H1 (cell line): ENCODE data around the gene LCMT1. TPM values are rescaled to one million over a fixed set of nuclear protein-coding genes. Genes with fewer than 3 reads are reported as not detected.

Experiments
- CTCF ChIA-PET: fragments of 300-600 bp; sonication (Branson Sonifier 250); formaldehyde crosslinking; loops from one replicate; lab custom pipeline; 2021; ENCODE audit not compliant: partially characterized antibody; lab: Charles Lee
- POLR2A ChIA-PET: fragments of 300-600 bp; sonication (Branson Sonifier 250); formaldehyde crosslinking; loops from one replicate; lab custom pipeline; 2021; ENCODE audit warnings: inconsistent platforms; ENCODE audit not compliant: partially characterized antibody; lab: Charles Lee
- DNase-seq, 2 experiments: peaks; one replicate each; pipeline versions ENCODE4 v3.0.0 to v3.0.0-alpha.2; 2010 to 2022; ENCODE audit warnings: low spot score in 2 of 2, low read depth in 1 of 2, mixed read lengths in 1 of 2
- FAIRE-seq: peaks from 2 replicates; lab custom pipeline; 2011; peaks lifted over from hg19 to GRCh38; lab: Jason Lieb, UNC
- H2AFZ ChIP-seq: 2 replicates; pipeline ENCODE4 v1.8.1; 2012; ENCODE audit warnings: low read length, inconsistent platforms
- H2AK5ac ChIP-seq: 2 replicates; pipeline ENCODE4 v1.6.1; 2013; ENCODE audit warnings: low read depth, low read length
- H2BK120ac ChIP-seq: replicated peaks from 2 replicates; pipeline ENCODE3; 2013; ENCODE audit warnings: low read depth, low read length, inconsistent platforms
- H2BK12ac ChIP-seq: 2 replicates; pipeline ENCODE4 v1.6.1; 2013; ENCODE audit warnings: low read depth, low read length
- H2BK15ac ChIP-seq: 2 replicates; pipeline ENCODE4 v1.6.1; 2013; ENCODE audit warnings: low read length
- H2BK20ac ChIP-seq: 2 replicates; pipeline ENCODE4 v1.6.1; 2013; ENCODE audit warnings: low read length
- H2BK5ac ChIP-seq: 2 replicates; pipeline ENCODE4 v1.6.1; 2013; ENCODE audit warnings: low read depth, low read length
- H3K14ac ChIP-seq: 2 replicates; pipeline ENCODE4 v1.6.1; 2013; ENCODE audit warnings: inconsistent platforms; ENCODE audit not compliant: insufficient read length
- H3K18ac ChIP-seq: 2 replicates; pipeline ENCODE4 v1.6.1; 2013; ENCODE audit warnings: low read length; ENCODE audit errors: extremely low read depth
- H3K23ac ChIP-seq: 2 replicates; pipeline ENCODE4 v1.6.1; 2013; ENCODE audit warnings: inconsistent platforms; ENCODE audit not compliant: insufficient read length
- H3K23me2 ChIP-seq: 2 replicates; pipeline ENCODE4 v1.6.1; 2013; ENCODE audit warnings: low read depth, low read length
- H3K27ac ChIP-seq: 2 replicates; pipeline ENCODE4 v1.6.1; 2011; ENCODE audit warnings: low read depth, low read length, inconsistent platforms
- H3K27me3 ChIP-seq, 4 experiments: replicated peaks in 1 of 4; 1 replicate in 1 of 4; 2 replicates in 3 of 4; pipeline versions ENCODE4 v1.6.1 to v1.8.1; 2011 to 2013; ENCODE audit warnings: low read length in 3 of 4, mild to moderate bottlenecking in 3 of 4, inconsistent platforms in 2 of 4, mixed read lengths in 2 of 4, moderate library complexity in 1 of 4; ENCODE audit not compliant: control insufficient read depth in 3 of 4, insufficient read depth in 3 of 4; ENCODE audit errors: extremely low read depth in 1 of 4
- H3K36me3 ChIP-seq, 4 experiments: 2 replicates each; pipeline versions ENCODE4 v1.6.1 to v1.8.1; 2011 to 2013; ENCODE audit warnings: mild to moderate bottlenecking in 4 of 4, low read length in 3 of 4, moderate library complexity in 2 of 4, control low read depth in 1 of 4, inconsistent platforms in 1 of 4; ENCODE audit not compliant: insufficient read depth in 4 of 4, control insufficient read depth in 2 of 4
- H3K4ac ChIP-seq: replicated peaks from 2 replicates; pipeline ENCODE3; 2013; ENCODE audit warnings: low read length, low read depth, mixed read lengths, inconsistent platforms; ENCODE audit not compliant: insufficient read length
- H3K4me1 ChIP-seq, 4 experiments: replicated peaks in 1 of 4; 1 replicate in 1 of 4; 2 replicates in 3 of 4; pipeline versions ENCODE4 v1.6.1 to v1.8.1; 2011 to 2013; ENCODE audit warnings: low read length in 3 of 4, inconsistent platforms in 2 of 4, mixed read lengths in 1 of 4; ENCODE audit not compliant: insufficient read depth in 4 of 4, control insufficient read depth in 3 of 4
- H3K4me2 ChIP-seq, 2 experiments: 2 replicates each; pipeline versions ENCODE4 v1.6.1 to v1.8.1; 2011 to 2013; ENCODE audit warnings: low read depth in 2 of 2, low read length in 2 of 2, control low read depth in 1 of 2, inconsistent platforms in 1 of 2, mild to moderate bottlenecking in 1 of 2; ENCODE audit not compliant: insufficient read depth in 1 of 2
- H3K4me3 ChIP-seq, 4 experiments: fragments of 200-600, 300-600 bp in 1 of 4; sonication (generic), shearing (Covaris generic), sonication (Bioruptor Twin) in 1 of 4; 2 replicates each; pipeline versions ENCODE4 v1.5.1 to v1.8.1; 2011 to 2016; ENCODE audit warnings: low read length in 4 of 4, low read depth in 3 of 4, control low read depth in 2 of 4, inconsistent platforms in 2 of 4, mild to moderate bottlenecking in 2 of 4, mixed read lengths in 1 of 4, moderate library complexity in 1 of 4; ENCODE audit not compliant: insufficient read depth in 2 of 4; ENCODE audit errors: extremely low read depth in 1 of 4
- H3K56ac ChIP-seq: replicated peaks from 2 replicates; pipeline ENCODE3; 2013; ENCODE audit warnings: low read depth, mild to moderate bottlenecking, mixed read lengths, low read length, inconsistent platforms; ENCODE audit not compliant: insufficient read length
- H3K79me1 ChIP-seq: 2 replicates; pipeline ENCODE4 v1.6.1; 2013; ENCODE audit warnings: low read depth, low read length, control low read depth
- H3K79me2 ChIP-seq, 2 experiments: 2 replicates each; pipeline versions ENCODE4 v1.6.1 to v1.8.1; 2012 to 2013; ENCODE audit warnings: low read length in 2 of 2, mild to moderate bottlenecking in 2 of 2, inconsistent platforms in 1 of 2; ENCODE audit not compliant: insufficient read depth in 2 of 2, control insufficient read depth in 1 of 2
- H3K9ac ChIP-seq, 4 experiments: replicated peaks in 1 of 4; 1 replicate in 1 of 4; 2 replicates in 3 of 4; pipeline versions ENCODE4 v1.6.1 to v1.8.1; 2011 to 2013; ENCODE audit warnings: low read depth in 3 of 4, low read length in 3 of 4, control low read depth in 2 of 4, mild to moderate bottlenecking in 2 of 4, moderate library complexity in 2 of 4, inconsistent platforms in 1 of 4; ENCODE audit errors: extremely low read depth in 1 of 4
- H3K9me3 ChIP-seq, 2 experiments: 2 replicates each; pipeline versions ENCODE4 v1.6.1 to v1.8.1; 2012 to 2013; ENCODE audit warnings: mild to moderate bottlenecking in 2 of 2, moderate library complexity in 2 of 2, control low read depth in 1 of 2, inconsistent platforms in 1 of 2, low read depth in 1 of 2, low read length in 1 of 2, mixed read lengths in 1 of 2; ENCODE audit not compliant: insufficient read depth in 2 of 2
- H4K20me1 ChIP-seq, 2 experiments: replicated peaks in 1 of 2; 2 replicates each; pipeline versions ENCODE3 to v1.8.1; 2011 to 2013; ENCODE audit warnings: inconsistent platforms in 2 of 2, low read length in 2 of 2, mild to moderate bottlenecking in 1 of 2; ENCODE audit not compliant: insufficient read depth in 2 of 2, control insufficient read depth in 1 of 2
- H4K5ac ChIP-seq: 2 replicates; pipeline ENCODE4 v1.6.1; 2013; ENCODE audit warnings: low read length, low read depth, mixed read lengths, inconsistent platforms; ENCODE audit not compliant: insufficient read length
- H4K8ac ChIP-seq: 2 replicates; pipeline ENCODE4 v1.8.0; 2013; ENCODE audit warnings: mild to moderate bottlenecking, moderate library complexity, low read length, inconsistent platforms; ENCODE audit not compliant: insufficient read depth; ENCODE audit errors: extremely low read depth
- H4K91ac ChIP-seq: replicated peaks from 2 replicates; pipeline ENCODE3; 2013; ENCODE audit warnings: low read length, mixed read lengths, inconsistent platforms; ENCODE audit not compliant: insufficient read length
- HDAC6 ChIP-seq: IDR thresholded peaks from one replicate; pipeline ENCODE4 v1.7.1; 2012; ENCODE audit warnings: low read depth, mild to moderate bottlenecking, inconsistent platforms, low read length, moderate library complexity
- TAF7 ChIP-seq: optimal IDR thresholded peaks from 2 replicates; pipeline ENCODE3; 2011; ENCODE audit warnings: low read depth, mild to moderate bottlenecking, inconsistent platforms, low read length, moderate library complexity, borderline replicate concordance
- WGBS, 2 experiments: shearing (Covaris generic) in 1 of 2; methylation state at CpG; one replicate each; pipeline versions ENCODE4 v1.1.6 to v1.1.7; 2013 to 2015; ENCODE audit warnings: low lambda C conversion rate in 2 of 2, mixed read lengths in 2 of 2, inconsistent platforms in 1 of 2, low coverage in 1 of 2, missing lambda C conversion rate in 1 of 2; ENCODE audit not compliant: insufficient replicate concordance in 2 of 2, insufficient coverage in 1 of 2, insufficient read length in 1 of 2; ENCODE audit errors: extremely low coverage in 1 of 2, missing lambda C conversion rate in 1 of 2; 5-methylcytosine and 5-hydroxymethylcytosine counted together
- polyA plus RNA-seq, 7 experiments: library from polyadenylated mRNA; depleted of rRNA in 3 of 7; stranded (reverse) in 5 of 7; unstranded in 2 of 7; fragments of >200 nt in 5 of 7; fragments of 200-250 nt in 2 of 7; gene quantifications; 1 replicate in 5 of 7; 2 replicates in 1 of 7; 4 replicates in 1 of 7; pipeline versions ENCODE4 v1.2.1 to v1.2.3, GENCODE V29; 2011 to 2013; ENCODE audit warnings: missing spikeins in 2 of 7, mixed read lengths in 2 of 7
- total RNA-seq: library from RNA; stranded (reverse); fragmentation: NEBNext Ultra II Directional; extraction: Animal tissue kit (Norgen Biotek cat#: 25700); gene quantifications from 2 replicates; pipeline ENCODE4 v1.2.1, GENCODE V29; 2021

LCMT1 gene
- total and polyA plus RNA-seq, 2 of the 8 experiments (the other 6 are each of a cell fraction or from before 2014, with no cell fraction given): 61.0 to 80.8 TPM

DNA sequence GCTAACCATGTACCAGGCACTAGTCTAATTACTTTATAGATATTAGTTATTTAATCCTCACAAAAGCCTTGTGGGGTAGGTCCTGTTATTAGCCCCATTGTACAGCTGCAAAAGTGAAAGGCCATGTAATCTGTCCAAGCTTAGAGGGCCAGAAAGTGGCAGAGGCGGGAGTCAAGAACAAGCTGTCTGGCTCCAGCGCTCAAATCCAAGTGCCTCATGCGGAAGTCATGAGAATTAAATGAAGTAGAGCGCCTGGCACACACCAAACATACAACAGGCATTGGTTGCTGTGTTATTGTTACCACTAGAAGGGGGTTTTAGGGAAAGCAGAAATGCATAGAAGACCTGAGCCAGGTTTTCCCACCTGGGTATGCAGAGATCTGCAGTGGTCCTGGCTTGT is 106.4 kb downstream of the LCMT1 start:
- no peaks in the 10 kb centered on the region for H3K79me2 ChIP-seq
- no peaks in the 10 kb centered on the region for H3K27me3 ChIP-seq
- H3K9me3 ChIP-seq: no peaks in the 10 kb centered on the region
- no peak overlapping the region for H2BK120ac ChIP-seq
- no peak overlapping the region for H3K56ac ChIP-seq
- FAIRE-seq (no peak), DNase-seq (no peak)
- H2BK12ac ChIP-seq: no peak overlapping the region
- H3K18ac ChIP-seq: no peak overlapping the region
- H3K14ac ChIP-seq: no peak overlapping the region
- H3K9ac ChIP-seq: no peak overlapping the region
- no peak overlapping the region for H2AK5ac ChIP-seq
- peaks cover 4% of the 10 kb centered on the region; the same call in 1 of the 2 replicates for H3K23me2 ChIP-seq
- H2BK5ac ChIP-seq: no peak overlapping the region
- no peaks in the 10 kb centered on the region for H3K79me1 ChIP-seq
- H2BK20ac ChIP-seq: no peak overlapping the region
- CTCF ChIA-PET: interaction anchor here (1.3 to 3.9 kb wide), 3 partner anchors 7 to 11 kb away, joined by 3 to 11 read pairs (median 3); no protein-coding TSS in a partner anchor
- POLR2A ChIA-PET: interaction anchor here (1.0 kb wide), 1 partner anchor 11 kb away, joined by 3 read pairs; no protein-coding TSS in a partner anchor
- no peaks in the 10 kb centered on the region for H3K36me3 ChIP-seq
- no peak overlapping the region for H2BK15ac ChIP-seq
- H2AFZ ChIP-seq: no peak overlapping the region
- peaks cover 0 to 2% of the 10 kb centered on the region in 2 experiments for H4K20me1 ChIP-seq
- WGBS, 2 experiments: 89% methylated on average over 4 of the region's 4 CpGs; no CpG with 5 or more reads in 1 of the 2 experiments
- no peak overlapping the region for H4K91ac ChIP-seq
- H3K4me1 ChIP-seq: no peaks in the 10 kb centered on the region
- H3K23ac ChIP-seq: no peak overlapping the region
- H3K4ac ChIP-seq: no peak overlapping the region
- H3K4me3 ChIP-seq: no peak overlapping the region
- no peak overlapping the region for H3K27ac ChIP-seq
- H4K5ac ChIP-seq: no peak overlapping the region
- H3K4me2 ChIP-seq: no peak overlapping the region
- no peak overlapping the region for H4K8ac ChIP-seq
- no peak for TF ChIP-seq TAF7
- no peak for TF ChIP-seq HDAC6
